ENCODE data around the gene OR2L5. TPM values are rescaled to one million over a fixed set of nuclear protein-coding genes. Genes with fewer than 3 reads are reported as not detected.

The OR2L5 gene
- total RNA-seq, 1 donor from 2014 or later = not detected

DNA sequence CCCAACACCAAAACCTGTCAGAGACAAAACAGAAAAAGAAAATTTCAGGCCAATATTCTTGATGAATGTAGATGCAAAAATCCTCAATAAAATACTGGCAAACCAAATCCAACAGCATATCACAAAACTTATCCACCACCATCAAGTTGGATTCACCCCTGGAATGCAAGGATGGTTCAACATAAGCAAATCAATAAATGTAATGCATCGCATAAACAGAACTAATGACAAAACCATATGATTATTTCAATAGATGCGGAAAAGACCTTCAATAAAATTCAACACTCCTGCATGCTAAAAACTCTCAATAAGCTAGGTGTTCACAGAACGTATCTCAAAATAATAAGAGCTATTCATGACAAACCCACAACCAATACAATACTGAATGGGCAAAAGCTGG lies 3.8 kb upstream of the OR2L5 start:
- no peak overlapping the region for H3K4me3 ChIP-seq (ENCODE audit: low read depth, low read length)
- no peak for DNase-seq (ENCODE audit: low read depth)
- TF ChIP-seq, protein P1, sequence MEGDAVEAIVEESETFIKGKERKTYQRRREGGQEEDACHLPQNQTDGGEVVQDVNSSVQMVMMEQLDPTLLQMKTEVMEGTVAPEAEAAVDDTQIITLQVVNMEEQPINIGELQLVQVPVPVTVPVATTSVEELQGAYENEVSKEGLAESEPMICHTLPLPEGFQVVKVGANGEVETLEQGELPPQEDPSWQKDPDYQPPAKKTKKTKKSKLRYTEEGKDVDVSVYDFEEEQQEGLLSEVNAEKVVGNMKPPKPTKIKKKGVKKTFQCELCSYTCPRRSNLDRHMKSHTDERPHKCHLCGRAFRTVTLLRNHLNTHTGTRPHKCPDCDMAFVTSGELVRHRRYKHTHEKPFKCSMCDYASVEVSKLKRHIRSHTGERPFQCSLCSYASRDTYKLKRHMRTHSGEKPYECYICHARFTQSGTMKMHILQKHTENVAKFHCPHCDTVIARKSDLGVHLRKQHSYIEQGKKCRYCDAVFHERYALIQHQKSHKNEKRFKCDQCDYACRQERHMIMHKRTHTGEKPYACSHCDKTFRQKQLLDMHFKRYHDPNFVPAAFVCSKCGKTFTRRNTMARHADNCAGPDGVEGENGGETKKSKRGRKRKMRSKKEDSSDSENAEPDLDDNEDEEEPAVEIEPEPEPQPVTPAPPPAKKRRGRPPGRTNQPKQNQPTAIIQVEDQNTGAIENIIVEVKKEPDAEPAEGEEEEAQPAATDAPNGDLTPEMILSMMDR (conservative IDR thresholded peaks at IDR 0.05; ENCODE audit: low read depth, low read length) = no peak

DNA sequence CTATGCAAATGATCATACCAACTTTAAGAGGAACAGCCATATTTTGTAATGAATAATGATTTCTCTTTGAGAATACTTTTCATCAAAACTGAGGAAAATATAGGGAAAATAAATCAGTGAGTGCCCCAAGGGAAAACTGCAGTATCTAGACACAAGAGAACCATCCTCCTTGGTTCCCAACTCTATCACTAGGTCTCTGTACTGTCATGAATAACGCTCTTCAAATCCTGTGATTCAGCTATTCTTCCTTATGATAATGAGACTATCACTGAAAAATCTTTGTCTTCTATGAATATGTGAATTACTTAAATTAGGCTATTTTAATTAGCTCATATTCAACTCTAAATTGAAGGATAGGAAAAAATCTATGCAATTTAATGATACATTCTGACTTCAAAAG lies 2.3 kb downstream of the OR2L5 start:
- TF ChIP-seq, protein P1 (conservative IDR thresholded peaks at IDR 0.05; ENCODE audit: low read depth, low read length) = no peak
- no peak overlapping the region for H3K4me3 ChIP-seq (ENCODE audit: low read depth, low read length)
- no peak for DNase-seq (ENCODE audit: low read depth)

- TF ChIP-seq, protein P1 (conservative IDR thresholded peaks at IDR 0.05; ENCODE audit: low read depth, low read length) = no peak
Observed at GRCh38 chr1:248029770-248030169, 16.3 kb downstream of the OR2L5 start, which contains the start of gene OR2L2. TSS of gene OR2L2 (plus strand) at chr1:248030070. CDS start at chr1:248038268, 8,198 bp downstream.

DNA sequence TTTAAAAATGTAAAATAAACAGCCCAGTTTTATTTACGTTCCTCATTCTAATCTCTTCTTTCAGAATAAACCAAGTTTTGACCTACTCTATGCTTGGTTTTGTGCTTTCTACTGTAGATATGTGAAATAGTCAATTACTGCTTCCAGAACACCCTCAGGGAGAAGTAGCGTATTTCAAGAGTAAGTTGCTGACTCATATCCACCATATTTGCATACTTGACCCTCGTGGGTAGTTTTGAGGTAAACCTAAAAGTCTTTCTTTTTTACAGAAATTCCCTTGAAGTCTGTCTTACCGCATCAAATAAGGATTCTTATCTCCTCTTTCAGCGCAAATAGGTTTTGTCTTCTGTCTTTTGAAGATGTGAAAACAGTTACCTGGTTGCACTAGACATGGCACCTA lies 31.7 kb downstream of the OR2L5 start:
- H3K4me3 ChIP-seq (ENCODE audit: low read depth, low read length) = no peak overlapping the region
- no peak for DNase-seq (ENCODE audit: low read depth)
- TF ChIP-seq, protein P1 (conservative IDR thresholded peaks at IDR 0.05; ENCODE audit: low read depth, low read length) = no peak

More at GRCh38 chr1:248029770-248030169, 16.3 kb downstream of the OR2L5 start, which contains the start of gene OR2L2:
- H3K4me3 ChIP-seq (ENCODE audit: low read depth, low read length) = no peak within 1 kb of the TSS
- no peak for DNase-seq (ENCODE audit: low read depth)

GRCh38 chr1:248046536-248046935 lies 33.1 kb downstream of the OR2L5 start, which contains the start of gene OR2L3:
TSS of gene OR2L3 (plus strand) at chr1:248046836. CDS start at chr1:248060682, 13,846 bp downstream.
- no peak within 1 kb of the TSS for H3K4me3 ChIP-seq (ENCODE audit: low read depth, low read length)
- TF ChIP-seq, protein P1 (conservative IDR thresholded peaks at IDR 0.05; ENCODE audit: low read depth, low read length) = no peak
- DNase-seq (ENCODE audit: low read depth) = no peak

- TF ChIP-seq, protein P1 (conservative IDR thresholded peaks at IDR 0.05; ENCODE audit: low read depth, low read length) = no peak
- DNase-seq (ENCODE audit: low read depth) = no peak
Observed at GRCh38 chr1:248047008-248047407, 33.5 kb downstream of the OR2L5 start.

GRCh38 chr1:248054671-248055070 lies 41.2 kb downstream of the OR2L5 start:
- no peak overlapping the region for H3K4me3 ChIP-seq (ENCODE audit: low read depth, low read length)
- TF ChIP-seq, protein P1 (conservative IDR thresholded peaks at IDR 0.05; ENCODE audit: low read depth, low read length) = no peak
- no peak for DNase-seq (ENCODE audit: low read depth)

More at GRCh38 chr1:248047008-248047407, 33.5 kb downstream of the OR2L5 start:
- no peak overlapping the region for H3K4me3 ChIP-seq (ENCODE audit: low read depth, low read length)

All from epithelial cell of proximal tubule (primary cell).